Astrocyte (in vitro differentiated cells and primary cell): Measurements from ENCODE around the gene PRSS12.

Experiments
- CTCF ChIP-seq: IDR thresholded peaks from 2 replicates; pipeline ENCODE4 v1.5.1; 2011; ENCODE audit warnings: low read depth, mild to moderate bottlenecking, inconsistent platforms, low read length, moderate library complexity; ENCODE audit not compliant: insufficient read depth
- EZH2 ChIP-seq: IDR thresholded peaks from 2 replicates; pipeline ENCODE4 v1.6.1; 2012; ENCODE audit warnings: mild to moderate bottlenecking, low read length, inconsistent platforms; ENCODE audit not compliant: insufficient read depth

GRCh38 chr4:118276580-118276979, 76.2 kb downstream of the PRSS12 start:
- no peak for TF ChIP-seq CTCF
- no peak for TF ChIP-seq EZH2
